Stimulated activated naive CD8-positive, alpha-beta T cell treated with anti-CD3 and anti-CD28 coated beads, Interleukin-15, Interleukin-2, amounts not matched to agents 100 ng/mL and 50 ng/mL, for 24 hours (primary cell): Measurements from ENCODE around the gene ARID1B.

ENCODE experiments used
- H3K27ac Mint-ChIP-seq: one replicate; pipeline ENCODE4 v1.8.0; 2021; ENCODE audit warnings: mild to moderate bottlenecking, mixed read lengths
- H3K27me3 Mint-ChIP-seq: one replicate; pipeline ENCODE4 v1.8.0; 2021; ENCODE audit warnings: mixed read lengths
- H3K36me3 Mint-ChIP-seq: one replicate; pipeline ENCODE4 v1.8.0; 2021; ENCODE audit warnings: low read depth, mixed read lengths
- H3K4me1 Mint-ChIP-seq: one replicate; pipeline ENCODE4 v1.8.0; 2021; ENCODE audit warnings: low read depth, mixed read lengths
- H3K4me3 Mint-ChIP-seq: one replicate; pipeline ENCODE4 v1.8.0; 2021; ENCODE audit warnings: mild to moderate bottlenecking, mixed read lengths
- H3K9me3 Mint-ChIP-seq: one replicate; pipeline ENCODE4 v1.8.0; 2021; ENCODE audit warnings: mixed read lengths

The ARID1B gene

DNA sequence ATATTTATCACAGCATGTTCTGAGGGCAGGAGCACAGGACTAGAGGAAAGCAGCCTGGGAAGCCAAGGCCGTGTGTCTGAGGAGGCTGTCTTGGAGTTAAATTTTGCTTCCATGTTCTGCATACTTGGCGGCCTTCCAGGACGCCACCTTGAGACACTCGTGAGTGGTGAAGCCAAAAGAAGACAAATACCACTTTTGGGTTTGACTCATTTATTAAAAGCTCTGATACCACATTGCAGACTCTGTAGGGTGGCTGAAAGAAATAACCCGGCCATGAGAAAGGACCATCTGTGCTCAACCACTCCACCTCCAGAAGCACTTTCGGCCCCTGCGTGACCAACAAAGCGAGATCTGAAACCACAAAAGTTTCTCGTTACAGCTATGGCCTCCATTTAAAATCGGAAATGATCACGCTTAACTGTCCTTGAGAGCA, 426.1 kb downstream of the ARID1B start:
- H3K4me1 Mint-ChIP-seq = no peaks in the 10 kb centered on the region
- no peak overlapping the region for H3K27ac Mint-ChIP-seq
- H3K9me3 Mint-ChIP-seq = no peaks in the 10 kb centered on the region
- peaks cover 45% of the 10 kb centered on the region for H3K36me3 Mint-ChIP-seq
- no peaks in the 10 kb centered on the region for H3K27me3 Mint-ChIP-seq
- H3K4me3 Mint-ChIP-seq = no peak overlapping the region

- H3K27ac Mint-ChIP-seq = no peak overlapping the region
- no peak overlapping the region for H3K4me3 Mint-ChIP-seq
- H3K4me1 Mint-ChIP-seq = no peaks in the 10 kb centered on the region
- H3K9me3 Mint-ChIP-seq = no peaks in the 10 kb centered on the region
- peaks cover 45% of the 10 kb centered on the region for H3K36me3 Mint-ChIP-seq
- no peaks in the 10 kb centered on the region for H3K27me3 Mint-ChIP-seq
These were observed 426.6 kb downstream of the ARID1B start for GRCh38 chr6:157203764-157204163.

DNA sequence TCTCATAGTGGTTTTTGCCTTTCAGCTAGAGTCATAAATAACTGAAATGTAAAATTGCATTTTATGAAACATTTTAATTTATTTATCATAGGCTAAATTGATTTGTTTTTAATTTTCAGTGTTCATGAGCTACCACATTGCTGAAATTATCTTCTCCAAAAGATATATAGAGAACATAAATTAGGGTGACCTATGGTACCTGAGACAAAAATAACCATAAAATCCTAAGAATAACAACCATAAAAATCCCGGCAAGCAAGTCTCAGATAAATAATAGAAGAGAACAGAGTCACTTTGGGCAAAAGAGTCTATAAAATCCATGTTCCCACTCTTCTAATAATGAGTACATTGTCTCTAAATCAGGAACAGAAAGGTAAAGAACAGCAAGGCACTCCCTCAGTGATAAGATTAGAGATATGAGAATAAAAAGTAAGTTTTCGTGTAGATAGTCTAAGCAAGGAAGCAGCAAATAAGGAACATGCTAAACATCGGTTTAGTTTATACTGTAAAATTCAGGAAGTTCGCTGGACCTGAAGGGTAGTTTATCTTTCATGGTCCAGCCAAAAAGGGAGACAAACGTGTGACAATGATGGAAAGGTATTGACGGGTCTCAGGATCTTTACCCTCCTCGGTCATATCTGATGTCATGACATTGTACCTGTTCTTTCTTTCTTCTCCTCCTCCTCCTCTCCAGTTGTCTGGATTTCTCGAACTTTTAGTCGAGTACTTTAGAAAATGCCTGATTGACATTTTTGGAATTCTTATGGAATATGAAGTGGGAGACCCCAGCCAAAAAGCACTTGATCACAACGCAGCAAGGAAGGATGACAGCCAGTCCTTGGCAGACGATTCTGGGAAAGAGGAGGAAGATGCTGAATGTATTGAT, 428.5 kb downstream of the ARID1B start:
- peaks cover 50% of the 10 kb centered on the region for H3K36me3 Mint-ChIP-seq
- no peaks in the 10 kb centered on the region for H3K27me3 Mint-ChIP-seq
- H3K4me1 Mint-ChIP-seq = no peaks in the 10 kb centered on the region
- H3K4me3 Mint-ChIP-seq = no peak overlapping the region
- H3K9me3 Mint-ChIP-seq = no peaks in the 10 kb centered on the region
- H3K27ac Mint-ChIP-seq = no peak overlapping the region

DNA sequence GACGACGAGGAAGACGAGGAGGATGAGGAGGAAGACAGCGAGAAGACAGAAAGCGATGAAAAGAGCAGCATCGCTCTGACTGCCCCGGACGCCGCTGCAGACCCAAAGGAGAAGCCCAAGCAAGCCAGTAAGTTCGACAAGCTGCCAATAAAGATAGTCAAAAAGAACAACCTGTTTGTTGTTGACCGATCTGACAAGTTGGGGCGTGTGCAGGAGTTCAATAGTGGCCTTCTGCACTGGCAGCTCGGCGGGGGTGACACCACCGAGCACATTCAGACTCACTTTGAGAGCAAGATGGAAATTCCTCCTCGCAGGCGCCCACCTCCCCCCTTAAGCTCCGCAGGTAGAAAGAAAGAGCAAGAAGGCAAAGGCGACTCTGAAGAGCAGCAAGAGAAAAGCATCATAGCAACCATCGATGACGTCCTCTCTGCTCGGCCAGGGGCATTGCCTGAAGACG, 429.2 kb downstream of the ARID1B start:
- no peak overlapping the region for H3K27ac Mint-ChIP-seq
- peaks cover 44% of the 10 kb centered on the region for H3K36me3 Mint-ChIP-seq
- H3K27me3 Mint-ChIP-seq = no peaks in the 10 kb centered on the region
- no peak overlapping the region for H3K4me3 Mint-ChIP-seq
- no peaks in the 10 kb centered on the region for H3K9me3 Mint-ChIP-seq
- H3K4me1 Mint-ChIP-seq = no peaks in the 10 kb centered on the region

- Mint-ChIP-seq H3K27ac (no peak overlapping the region), H3K4me3 (no peak overlapping the region), H3K36me3 (peaks cover 36% of the 10 kb centered on the region), H3K9me3 (no peaks in the 10 kb centered on the region), H3K4me1 (no peaks in the 10 kb centered on the region), H3K27me3 (no peaks in the 10 kb centered on the region)
These were observed 430.4 kb downstream of the ARID1B start for GRCh38 chr6:157207521-157208076.

GRCh38 chr6:157209865-157210530, 432.8 kb downstream of the ARID1B start:
- H3K36me3 Mint-ChIP-seq = peaks cover 29% of the 10 kb centered on the region
- H3K9me3 Mint-ChIP-seq = no peaks in the 10 kb centered on the region
- no peaks in the 10 kb centered on the region for H3K4me1 Mint-ChIP-seq
- H3K27me3 Mint-ChIP-seq = no peaks in the 10 kb centered on the region
- no peak overlapping the region for H3K27ac Mint-ChIP-seq
- H3K4me3 Mint-ChIP-seq = no peak overlapping the region

DNA sequence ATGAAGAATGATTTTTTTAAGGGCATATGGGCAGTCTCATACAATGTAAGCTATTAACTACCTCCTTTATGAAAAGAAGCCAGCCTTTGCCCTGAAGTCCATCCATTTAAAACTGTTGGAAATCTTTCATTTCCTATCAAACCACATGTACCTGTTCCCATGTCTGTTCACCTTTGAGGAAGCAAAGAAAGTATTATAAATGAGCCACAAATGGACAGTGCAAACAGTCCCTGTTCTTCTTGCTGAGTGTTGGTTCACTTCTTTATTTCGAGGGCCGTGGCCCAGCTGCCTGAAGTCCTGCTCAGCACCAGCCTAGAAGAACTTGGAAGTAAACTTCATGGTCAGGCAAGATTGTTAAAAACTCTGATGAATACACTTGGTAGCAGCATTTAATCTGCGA, 433.8 kb downstream of the ARID1B start:
- no peak overlapping the region for H3K4me3 Mint-ChIP-seq
- H3K27ac Mint-ChIP-seq = no peak overlapping the region
- H3K27me3 Mint-ChIP-seq = no peaks in the 10 kb centered on the region
- H3K9me3 Mint-ChIP-seq = no peaks in the 10 kb centered on the region
- peaks cover 24% of the 10 kb centered on the region for H3K36me3 Mint-ChIP-seq
- H3K4me1 Mint-ChIP-seq = no peaks in the 10 kb centered on the region

GRCh38 chr6:157211603-157212455, 434.7 kb downstream of the ARID1B start:
- H3K4me1 Mint-ChIP-seq = no peaks in the 10 kb centered on the region

DNA sequence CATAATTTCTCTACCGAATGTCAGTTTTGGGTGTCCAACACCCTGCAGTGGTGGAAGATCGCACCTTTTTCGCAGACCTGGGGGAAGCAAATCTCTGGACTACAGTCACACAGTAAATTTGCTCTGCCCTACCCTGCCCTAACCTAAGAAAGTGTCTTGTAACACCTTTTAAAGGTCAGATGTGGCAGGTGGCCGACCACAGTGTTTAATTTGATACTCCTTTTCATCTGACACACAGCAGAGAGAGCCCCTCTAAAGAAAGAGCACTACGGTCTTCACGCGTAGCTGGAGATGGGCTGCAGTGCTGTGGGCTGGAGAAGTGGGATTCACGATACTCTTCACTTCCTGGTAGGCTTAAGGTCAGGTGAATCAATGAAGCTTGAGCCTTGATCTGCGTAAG, 436.2 kb downstream of the ARID1B start:
- Mint-ChIP-seq H3K4me3 (no peak overlapping the region), H3K27ac (no peak overlapping the region), H3K36me3 (peaks cover 5% of the 10 kb centered on the region), H3K9me3 (no peaks in the 10 kb centered on the region), H3K4me1 (no peaks in the 10 kb centered on the region), H3K27me3 (no peaks in the 10 kb centered on the region)

More at GRCh38 chr6:157211603-157212455, 434.7 kb downstream of the ARID1B start:
- no peaks in the 10 kb centered on the region for H3K27me3 Mint-ChIP-seq
- H3K27ac Mint-ChIP-seq = no peak overlapping the region
- H3K9me3 Mint-ChIP-seq = no peaks in the 10 kb centered on the region
- no peak overlapping the region for H3K4me3 Mint-ChIP-seq
- H3K36me3 Mint-ChIP-seq = peaks cover 17% of the 10 kb centered on the region

DNA sequence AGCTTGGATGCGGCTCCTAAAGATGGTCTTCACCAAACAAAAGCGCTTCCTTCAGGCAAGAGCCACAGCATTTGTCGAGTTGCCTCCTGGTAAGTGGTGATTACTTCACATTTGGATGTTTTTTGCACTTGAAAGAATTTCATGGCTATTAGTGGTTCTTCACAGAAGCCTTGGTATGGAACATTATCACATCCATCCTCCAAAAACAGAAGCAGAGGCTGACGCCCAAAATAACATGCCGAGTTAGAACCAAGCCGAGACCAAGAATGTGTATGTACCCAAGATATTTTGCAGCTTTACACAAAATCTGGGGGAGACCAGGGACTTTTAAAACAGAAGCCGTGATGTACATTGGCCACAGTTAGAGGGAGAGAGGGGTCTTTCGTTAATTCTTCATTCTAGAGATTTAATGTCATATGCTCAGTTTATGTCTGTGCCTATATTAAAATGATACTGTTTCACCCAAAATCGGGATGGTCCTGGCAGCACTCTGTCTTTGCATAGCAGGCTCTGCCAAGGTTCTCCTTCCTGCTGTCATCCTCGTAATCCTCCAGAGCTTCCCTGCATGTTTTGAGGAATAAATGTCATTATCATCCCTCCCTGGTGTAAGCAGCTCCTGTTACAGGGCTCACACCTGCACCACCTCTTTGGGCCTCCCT, 436.9 kb downstream of the ARID1B start:
- Mint-ChIP-seq H3K27ac (no peak overlapping the region), H3K9me3 (no peaks in the 10 kb centered on the region), H3K27me3 (no peaks in the 10 kb centered on the region), H3K4me3 (no peak overlapping the region), H3K4me1 (no peaks in the 10 kb centered on the region), H3K36me3 (peaks cover 5% of the 10 kb centered on the region)

- Mint-ChIP-seq H3K36me3 (no peaks in the 10 kb centered on the region), H3K9me3 (no peaks in the 10 kb centered on the region), H3K27ac (no peak overlapping the region), H3K27me3 (no peaks in the 10 kb centered on the region), H3K4me1 (peaks cover 6% of the 10 kb centered on the region), H3K4me3 (no peak overlapping the region)
These were observed 438.5 kb downstream of the ARID1B start for GRCh38 chr6:157215717-157216116.

DNA sequence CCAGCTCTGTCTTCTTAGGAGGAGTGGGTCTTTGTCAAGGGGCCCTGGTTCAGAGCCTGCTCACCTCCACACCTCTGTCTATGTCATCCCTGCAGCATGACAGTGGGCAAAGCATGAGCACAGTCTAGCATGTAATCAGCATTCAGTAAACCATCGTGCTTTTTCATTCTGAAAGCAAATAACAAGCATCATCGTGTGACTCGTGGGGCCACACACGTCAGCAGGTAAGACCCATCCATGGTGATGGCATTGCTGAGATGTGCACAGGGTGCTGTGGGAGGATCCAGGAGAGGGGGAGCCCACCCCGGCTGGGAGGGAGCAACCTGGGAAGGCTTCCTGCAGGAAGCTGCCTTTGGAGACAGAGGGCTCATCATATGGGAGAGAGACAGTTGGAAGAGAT, 439.4 kb downstream of the ARID1B start:
- no peaks in the 10 kb centered on the region for H3K9me3 Mint-ChIP-seq
- peaks cover 15% of the 10 kb centered on the region for H3K4me1 Mint-ChIP-seq
- no peak overlapping the region for H3K27ac Mint-ChIP-seq
- H3K36me3 Mint-ChIP-seq = no peaks in the 10 kb centered on the region
- no peak overlapping the region for H3K4me3 Mint-ChIP-seq
- H3K27me3 Mint-ChIP-seq = no peaks in the 10 kb centered on the region

- H3K27ac Mint-ChIP-seq = no peak overlapping the region
- no peak overlapping the region for H3K4me3 Mint-ChIP-seq
- peaks cover 19% of the 10 kb centered on the region for H3K4me1 Mint-ChIP-seq
- no peaks in the 10 kb centered on the region for H3K36me3 Mint-ChIP-seq
- no peaks in the 10 kb centered on the region for H3K9me3 Mint-ChIP-seq
- H3K27me3 Mint-ChIP-seq = no peaks in the 10 kb centered on the region
These were observed 440.2 kb downstream of the ARID1B start for GRCh38 chr6:157217198-157217893.
